Measurements from ENCODE around the gene ZNF516. TPM values are rescaled to one million over a fixed set of nuclear protein-coding genes. Genes with fewer than 3 reads are reported as not detected.

ZNF516 gene
- total RNA-seq, 1 donor from 2014 or later, result 19.4 TPM

GRCh38 chr18:76364282-76365259, 130.5 kb downstream of the ZNF516 start:
- Mint-ChIP-seq H3K4me3 (peak overlapping the region; percentile 19), H3K27ac (no peak overlapping the region), H3K9me3 (no peaks in the 10 kb centered on the region), H3K4me1 (peaks cover 9% of the 10 kb centered on the region), H3K27me3 (no peaks in the 10 kb centered on the region), H3K36me3 (ENCODE audit: low read depth) (peaks cover 39% of the 10 kb centered on the region)
- no peak for TF ChIP-seq CTCF (IDR thresholded peaks at IDR 0.05)
- intact Hi-C loops (cut with micrococcal nuclease), result no loop called here
- POLR2A ChIA-PET, result no interaction called here
- CTCF ChIA-PET, result no interaction called here
- ATAC-seq (ENCODE audit: low read depth) (no peak), DNase-seq (no peak)

- H3K36me3 Mint-ChIP-seq (ENCODE audit: low read depth), result peaks cover 43% of the 10 kb centered on the region
- DNase-seq (no peak), ATAC-seq (ENCODE audit: low read depth) (no peak)
- no peaks in the 10 kb centered on the region for H3K27me3 Mint-ChIP-seq
- intact Hi-C loops (cut with micrococcal nuclease), result no loop called here
- no peaks in the 10 kb centered on the region for H3K9me3 Mint-ChIP-seq
- peaks cover 9% of the 10 kb centered on the region for H3K4me1 Mint-ChIP-seq
- no peak overlapping the region for H3K4me3 Mint-ChIP-seq
- ChIA-PET CTCF (no interaction called here), POLR2A (no interaction called here)
- TF ChIP-seq CTCF (IDR thresholded peaks at IDR 0.05), result no peak
- no peak overlapping the region for H3K27ac Mint-ChIP-seq
Measured at GRCh38 chr18:76363436-76364120, 131.5 kb downstream of the ZNF516 start.

GRCh38 chr18:76362676-76363075, 132.4 kb downstream of the ZNF516 start:
- peaks cover 9% of the 10 kb centered on the region for H3K4me1 Mint-ChIP-seq
- peaks cover 48% of the 10 kb centered on the region for H3K36me3 Mint-ChIP-seq (ENCODE audit: low read depth)
- ChIA-PET CTCF (no interaction called here), POLR2A (no interaction called here)
- no peak for ATAC-seq (ENCODE audit: low read depth)
- no peaks in the 10 kb centered on the region for H3K27me3 Mint-ChIP-seq
- DNase-seq, result no peak
- no peak overlapping the region for H3K4me3 Mint-ChIP-seq
- H3K9me3 Mint-ChIP-seq, result no peaks in the 10 kb centered on the region
- intact Hi-C loops (cut with micrococcal nuclease), result no loop called here
- no peak overlapping the region for H3K27ac Mint-ChIP-seq
- no peak for TF ChIP-seq CTCF (IDR thresholded peaks at IDR 0.05)

- intact Hi-C loops (cut with micrococcal nuclease), result no loop called here
- peaks cover 56% of the 10 kb centered on the region for H3K36me3 Mint-ChIP-seq (ENCODE audit: low read depth)
- H3K4me3 Mint-ChIP-seq, result no peak overlapping the region
- peaks cover 9% of the 10 kb centered on the region for H3K4me1 Mint-ChIP-seq
- no peak overlapping the region for H3K27ac Mint-ChIP-seq
- no peak for TF ChIP-seq CTCF (IDR thresholded peaks at IDR 0.05)
- H3K27me3 Mint-ChIP-seq, result no peaks in the 10 kb centered on the region
- POLR2A ChIA-PET, result no interaction called here
- CTCF ChIA-PET, result no interaction called here
- DNase-seq, result no peak
- H3K9me3 Mint-ChIP-seq, result no peaks in the 10 kb centered on the region
- no peak for ATAC-seq (ENCODE audit: low read depth)
Measured at GRCh38 chr18:76361219-76361618, 133.8 kb downstream of the ZNF516 start.

GRCh38 chr18:76359909-76360308, 135.1 kb downstream of the ZNF516 start:
- Mint-ChIP-seq H3K36me3 (ENCODE audit: low read depth) (peaks cover 58% of the 10 kb centered on the region), H3K27ac (no peak overlapping the region), H3K9me3 (no peaks in the 10 kb centered on the region), H3K4me1 (peaks cover 7% of the 10 kb centered on the region), H3K27me3 (no peaks in the 10 kb centered on the region), H3K4me3 (no peak overlapping the region)
- ChIA-PET POLR2A (no interaction called here), CTCF (no interaction called here)
- no peak for TF ChIP-seq CTCF (IDR thresholded peaks at IDR 0.05)
- ATAC-seq (ENCODE audit: low read depth), result no peak
- DNase-seq, result no peak
- intact Hi-C loops (cut with micrococcal nuclease), result no loop called here

Data from activated B cell treated with CpG ODN at 0.5 μM for 24 hours (primary cell).